AG10803 (cell line): ENCODE data around the gene R3HCC1L.

ENCODE experiments used
- DNase-seq: peaks from one replicate; pipeline ENCODE4 v3.0.0; 2010; ENCODE audit warnings: low read depth
- H3K4me3 ChIP-seq: 2 replicates; pipeline ENCODE4 v1.5.1; 2011; ENCODE audit warnings: mild to moderate bottlenecking, low read length, control low read depth
- TF ChIP-seq, protein P1 (sequence below): conservative IDR thresholded peaks from 2 replicates; pipeline ENCODE4 v1.5.1; 2011; ENCODE audit warnings: mild to moderate bottlenecking, low read length, control low read depth, inconsistent platforms

The R3HCC1L gene

DNA sequence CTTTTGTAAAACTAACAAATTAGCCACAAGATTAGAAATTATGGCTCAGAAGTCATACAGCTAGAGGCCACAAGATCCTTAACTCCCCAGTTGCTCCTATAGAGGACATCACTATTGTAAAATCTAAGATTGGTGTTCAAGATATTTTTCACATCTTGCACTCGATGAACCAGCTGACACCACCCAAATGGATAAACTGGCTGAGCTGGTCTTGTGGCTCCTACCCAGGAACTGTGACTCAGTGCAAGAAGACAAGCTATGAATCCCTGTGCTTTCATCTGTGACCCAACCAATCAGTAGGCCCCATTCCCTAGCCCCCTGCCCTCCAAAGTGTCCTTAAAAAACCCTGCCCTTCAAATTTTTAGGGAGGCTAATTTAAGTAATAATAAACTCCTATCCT, 27.9 kb upstream of the R3HCC1L start:
- TF ChIP-seq, protein P1, sequence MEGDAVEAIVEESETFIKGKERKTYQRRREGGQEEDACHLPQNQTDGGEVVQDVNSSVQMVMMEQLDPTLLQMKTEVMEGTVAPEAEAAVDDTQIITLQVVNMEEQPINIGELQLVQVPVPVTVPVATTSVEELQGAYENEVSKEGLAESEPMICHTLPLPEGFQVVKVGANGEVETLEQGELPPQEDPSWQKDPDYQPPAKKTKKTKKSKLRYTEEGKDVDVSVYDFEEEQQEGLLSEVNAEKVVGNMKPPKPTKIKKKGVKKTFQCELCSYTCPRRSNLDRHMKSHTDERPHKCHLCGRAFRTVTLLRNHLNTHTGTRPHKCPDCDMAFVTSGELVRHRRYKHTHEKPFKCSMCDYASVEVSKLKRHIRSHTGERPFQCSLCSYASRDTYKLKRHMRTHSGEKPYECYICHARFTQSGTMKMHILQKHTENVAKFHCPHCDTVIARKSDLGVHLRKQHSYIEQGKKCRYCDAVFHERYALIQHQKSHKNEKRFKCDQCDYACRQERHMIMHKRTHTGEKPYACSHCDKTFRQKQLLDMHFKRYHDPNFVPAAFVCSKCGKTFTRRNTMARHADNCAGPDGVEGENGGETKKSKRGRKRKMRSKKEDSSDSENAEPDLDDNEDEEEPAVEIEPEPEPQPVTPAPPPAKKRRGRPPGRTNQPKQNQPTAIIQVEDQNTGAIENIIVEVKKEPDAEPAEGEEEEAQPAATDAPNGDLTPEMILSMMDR, result no peak
- DNase-seq, result no peak
- H3K4me3 ChIP-seq, result no peak overlapping the region

DNA sequence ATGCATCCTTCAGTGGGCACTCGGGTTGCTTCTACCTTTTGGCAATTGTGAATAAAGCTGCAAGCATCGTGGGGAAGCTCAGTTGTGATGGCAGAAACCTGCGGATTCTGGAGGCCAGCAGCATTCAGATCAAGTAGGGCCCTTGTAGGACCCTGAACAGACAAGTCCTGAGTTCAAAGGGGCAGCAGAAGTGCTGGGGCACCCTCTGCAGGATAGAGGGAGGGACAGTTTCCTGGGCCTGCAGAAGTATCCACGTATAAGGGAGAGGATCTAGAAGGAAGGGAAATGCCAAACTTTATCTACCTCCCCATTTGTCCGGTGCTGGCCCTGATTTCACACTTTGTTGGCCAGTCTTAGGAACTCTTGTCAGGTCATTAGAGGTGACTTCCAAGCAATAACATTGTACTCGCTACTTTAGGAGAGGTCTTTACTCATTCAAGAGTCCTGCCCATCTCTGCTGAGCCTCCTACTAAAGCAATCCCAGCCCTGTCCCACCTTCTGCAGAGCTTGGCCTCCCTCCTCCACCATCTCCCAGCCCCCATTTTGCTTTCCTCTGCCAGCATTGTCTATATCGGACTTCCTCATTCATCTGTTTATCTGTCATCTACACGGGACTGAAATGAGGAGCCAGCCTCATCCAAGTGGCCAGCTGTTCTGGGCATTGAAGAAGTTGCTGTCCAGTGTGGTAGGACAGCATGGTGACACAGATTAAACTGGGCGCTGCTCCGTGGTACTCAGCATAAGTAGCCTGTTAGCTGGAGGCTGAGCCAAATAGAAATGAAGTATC, 26.6 kb upstream of the R3HCC1L start:
- DNase-seq, result no peak
- TF ChIP-seq, protein P1, result no peak

DNA sequence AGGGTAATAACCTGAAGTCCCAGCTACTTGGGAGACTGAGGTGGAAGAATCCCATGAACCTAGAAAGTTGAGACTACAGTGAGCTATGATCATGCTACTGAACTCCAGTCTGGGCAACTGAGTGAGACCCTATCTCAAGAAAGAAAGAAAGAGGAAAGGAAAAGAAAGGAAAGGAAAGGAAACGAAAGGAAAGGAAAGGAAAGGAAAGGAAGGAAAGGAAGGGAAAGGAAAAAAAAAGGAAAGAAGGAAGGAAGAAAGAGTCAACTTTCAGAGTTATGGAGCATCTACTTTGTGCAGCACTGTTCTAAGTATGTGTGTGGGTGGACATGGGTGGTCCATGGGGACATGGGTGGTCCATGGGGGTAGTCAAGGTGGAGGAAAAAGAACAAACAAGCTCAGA, 24.1 kb upstream of the R3HCC1L start:
- TF ChIP-seq, protein P1, result no peak
- no peak overlapping the region for H3K4me3 ChIP-seq
- no peak for DNase-seq

More for the DNA sequence above, 26.6 kb upstream of the R3HCC1L start:
- H3K4me3 ChIP-seq, result no peak overlapping the region

DNA sequence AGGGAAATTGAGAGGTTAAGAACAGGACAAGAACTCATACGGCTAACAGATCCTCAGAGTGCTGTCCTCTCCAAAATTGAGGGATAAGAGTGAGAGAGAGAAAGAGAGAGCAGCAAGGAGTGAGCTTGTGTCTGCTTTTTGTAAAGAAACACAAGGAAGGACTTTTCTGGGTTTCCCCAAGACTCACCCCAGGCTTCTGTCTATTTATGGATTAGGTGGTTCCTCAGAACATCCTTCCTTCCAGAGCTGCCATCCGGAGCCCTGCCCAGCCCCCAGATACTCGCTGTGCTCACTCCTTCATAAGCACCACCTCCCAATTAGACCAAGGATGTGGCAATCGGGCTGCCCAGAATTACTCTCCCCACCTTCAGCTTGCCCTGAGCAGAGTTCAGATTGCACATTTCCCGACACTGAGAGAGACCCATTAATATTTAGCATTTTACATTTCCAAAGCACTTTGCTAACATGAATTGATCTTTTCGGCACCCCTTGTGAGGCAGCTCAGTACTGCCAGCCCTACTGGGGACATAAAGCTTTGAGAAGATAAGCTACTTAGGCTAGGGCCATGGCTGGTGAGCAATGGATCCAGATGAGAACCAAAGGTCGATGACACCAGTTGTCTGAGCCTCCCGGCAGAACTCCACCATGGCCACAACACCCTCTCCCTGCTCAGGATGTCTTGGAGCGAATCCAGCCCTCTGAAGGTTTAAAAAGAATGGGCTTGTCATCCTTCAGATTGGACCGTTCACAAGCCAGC, 19.2 kb upstream of the R3HCC1L start:
- no peak overlapping the region for H3K4me3 ChIP-seq

GRCh38 chr10:98119891-98120290, 14.6 kb upstream of the R3HCC1L start:
- DNase-seq, result no peak
- H3K4me3 ChIP-seq, result no peak overlapping the region

More for the DNA sequence above, 19.2 kb upstream of the R3HCC1L start:
- no peak for DNase-seq
- TF ChIP-seq, protein P1, result no peak

DNA sequence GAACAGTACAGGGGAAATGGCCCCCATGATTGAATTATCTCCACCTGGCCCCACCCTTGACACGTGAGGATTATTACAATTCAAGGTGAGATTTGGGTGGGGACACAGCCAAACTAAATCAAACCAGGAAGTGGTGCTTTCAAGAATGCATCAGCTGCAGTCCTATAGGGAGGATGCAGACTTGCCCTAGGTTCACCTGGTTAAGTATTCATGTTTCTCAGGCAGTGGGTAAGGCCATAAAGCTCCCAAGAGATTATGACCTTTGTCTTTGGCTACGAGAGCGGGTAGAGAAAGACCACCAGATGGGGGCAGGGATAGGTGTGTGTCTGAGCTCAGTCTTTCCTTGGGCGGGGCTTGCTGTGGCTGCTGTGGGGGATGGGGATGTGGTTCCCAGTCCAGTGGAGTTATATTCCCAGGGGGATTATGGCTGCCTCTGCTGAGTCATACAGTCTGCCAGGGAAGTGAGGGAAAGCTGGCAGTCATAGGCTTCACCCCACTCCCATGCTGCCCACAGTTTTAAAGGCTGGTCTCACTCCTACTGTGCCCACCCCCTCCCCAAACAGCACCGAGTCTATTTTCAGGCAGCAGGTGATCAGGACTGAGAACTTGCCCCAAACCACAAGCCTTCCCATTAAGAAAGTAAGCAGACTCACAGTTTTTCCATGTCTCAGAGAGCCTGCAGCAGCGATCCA, 8.4 kb upstream of the R3HCC1L start:
- TF ChIP-seq, protein P1, result no peak
- no peak for DNase-seq
- no peak overlapping the region for H3K4me3 ChIP-seq

More at GRCh38 chr10:98119891-98120290, 14.6 kb upstream of the R3HCC1L start:
- TF ChIP-seq, protein P1, result no peak
